Measurements from ENCODE around the gene TBC1D10A. TPM values are rescaled to one million over a fixed set of nuclear protein-coding genes. Genes with fewer than 3 reads are reported as not detected.

Gene TBC1D10A
- total RNA-seq, 2 experiments from 2014 or later, result 28.9 to 29.0 TPM

- H3K27me3 Mint-ChIP-seq, result no peaks in the 10 kb centered on the region
- H3K9me3 Mint-ChIP-seq, result no peaks in the 10 kb centered on the region
- DNase-seq, result no peak
- peaks cover 9% of the 10 kb centered on the region for H3K36me3 Mint-ChIP-seq
- peak overlapping the region; percentile 49 for H3K27ac Mint-ChIP-seq
- H3K4me1 Mint-ChIP-seq (ENCODE audit: low read depth), result peaks cover 84% of the 10 kb centered on the region
- POLR2A ChIA-PET, result interaction anchor here (0.5 kb wide), 1 partner anchor 94 kb away, joined by 3 read pairs; no protein-coding TSS in a partner anchor
- CTCF ChIA-PET, result interaction anchor here (11.4 kb wide), 1 partner anchor 30 kb away, joined by 117 read pairs; the partner anchor contains the start of gene CASTOR1
- no peak overlapping the region for H3K4me3 Mint-ChIP-seq
- intact Hi-C loops (cut with micrococcal nuclease), result no loop called here
These were observed 7.8 kb downstream of the TBC1D10A start for GRCh38 chr22:30318799-30319419.

- CTCF ChIA-PET, result interaction anchor here (1.8 kb wide), 1 partner anchor 69 kb away, joined by 4 read pairs; the partner anchor contains the start of gene RNF215
- Mint-ChIP-seq H3K27me3 (no peaks in the 10 kb centered on the region), H3K4me3 (no peak overlapping the region), H3K36me3 (peaks cover 12% of the 10 kb centered on the region), H3K27ac (peak overlapping the region; percentile 49), H3K9me3 (no peaks in the 10 kb centered on the region), H3K4me1 (ENCODE audit: low read depth) (peaks cover 84% of the 10 kb centered on the region)
- POLR2A ChIA-PET, result no interaction called here
- intact Hi-C loops (cut with micrococcal nuclease), result no loop called here
- DNase-seq, result no peak
These were observed 9.0 kb downstream of the TBC1D10A start for GRCh38 chr22:30317778-30318177.

GRCh38 chr22:30315962-30316576, 10.7 kb downstream of the TBC1D10A start:
- Mint-ChIP-seq H3K27ac (peak overlapping the region; percentile 84), H3K4me3 (no peak overlapping the region), H3K27me3 (no peaks in the 10 kb centered on the region), H3K9me3 (no peaks in the 10 kb centered on the region), H3K4me1 (ENCODE audit: low read depth) (peaks cover 91% of the 10 kb centered on the region), H3K36me3 (peaks cover 12% of the 10 kb centered on the region)
- CTCF ChIA-PET, result interaction anchor here (1.1 to 4.5 kb wide), 5 partner anchors 8 to 769 kb away, joined by 3 to 28 read pairs (median 4); partner anchors contain the start of genes CASTOR1 and RNF215
- POLR2A ChIA-PET, result interaction anchor here (0.6 to 1.6 kb wide), 5 partner anchors 10 to 31 kb away, joined by 3 to 6 read pairs (median 3); partner anchors contain the start of gene TBC1D10A
- peak; percentile 44 for DNase-seq
- intact Hi-C loops (cut with micrococcal nuclease), result no loop called here

- Mint-ChIP-seq H3K4me3 (no peak overlapping the region), H3K27ac (peak overlapping the region; percentile 84), H3K27me3 (no peaks in the 10 kb centered on the region), H3K36me3 (peaks cover 10% of the 10 kb centered on the region), H3K9me3 (no peaks in the 10 kb centered on the region), H3K4me1 (ENCODE audit: low read depth) (peaks cover 93% of the 10 kb centered on the region)
- DNase-seq, result peak; percentile 76
- CTCF ChIA-PET, result interaction anchor here (1.1 to 4.5 kb wide), 4 partner anchors 9 to 770 kb away, joined by 4 to 28 read pairs (median 8); partner anchors contain the start of genes CASTOR1 and RNF215
- intact Hi-C loops (cut with micrococcal nuclease), result loop anchor here (1.0 kb wide), 1 partner anchor 9 kb away; no protein-coding TSS in a partner anchor
- POLR2A ChIA-PET, result interaction anchor here (0.5 to 0.8 kb wide), 4 partner anchors 9 to 33 kb away, joined by 3 to 4 read pairs (median 3); no protein-coding TSS in a partner anchor
These were observed 11.8 kb downstream of the TBC1D10A start for GRCh38 chr22:30314915-30315314.

DNA sequence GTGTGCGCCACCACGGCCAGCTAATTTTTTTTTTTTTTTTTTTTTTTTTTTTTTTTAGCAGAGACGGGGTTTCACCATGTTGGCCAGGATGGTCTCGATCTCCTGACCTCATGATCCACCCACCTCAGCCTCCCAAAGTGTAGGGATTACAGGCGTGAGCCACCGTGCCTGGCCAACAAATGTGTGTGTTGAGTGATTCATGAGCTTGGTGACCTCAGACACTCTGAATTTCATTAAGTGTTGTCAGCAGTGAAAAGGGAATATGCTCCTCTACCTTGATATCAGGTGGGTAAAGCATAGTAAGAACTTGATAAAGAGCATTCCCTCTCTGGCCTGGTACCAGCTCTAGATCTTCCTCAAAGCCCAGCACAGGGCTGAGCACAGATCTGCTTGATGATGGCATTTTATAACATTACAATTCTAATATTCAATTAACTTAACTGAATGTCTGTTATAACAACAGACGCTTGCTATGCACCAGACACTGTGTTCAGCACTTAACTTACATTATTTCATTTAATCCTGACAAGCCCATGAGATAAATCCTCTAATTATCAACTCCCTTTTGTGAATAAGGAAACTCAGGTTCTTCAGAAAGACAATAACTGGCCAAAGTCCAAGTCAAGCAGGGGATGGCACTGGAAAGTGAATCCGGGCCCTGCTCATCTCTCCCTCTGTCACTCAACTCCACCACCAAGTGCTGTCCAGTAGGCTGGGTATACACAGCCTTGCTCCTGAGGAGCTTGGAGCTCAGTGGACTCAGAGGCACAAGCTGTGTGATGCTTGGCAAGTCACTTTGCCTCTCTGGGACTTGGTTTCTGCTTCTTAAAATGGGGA, 13.0 kb downstream of the TBC1D10A start:
- peak; percentile 23 for DNase-seq
- CTCF ChIA-PET, result interaction anchor here (0.6 to 4.5 kb wide), 4 partner anchors 26 to 773 kb away, joined by 3 to 28 read pairs (median 5); partner anchors contain the start of genes CASTOR1 and RNF215
- POLR2A ChIA-PET, result interaction anchor here (0.6 to 1.3 kb wide), 4 partner anchors 9 to 113 kb away, joined by 3 to 4 read pairs (median 3); no protein-coding TSS in a partner anchor
- no peaks in the 10 kb centered on the region for H3K9me3 Mint-ChIP-seq
- peaks cover 91% of the 10 kb centered on the region for H3K4me1 Mint-ChIP-seq (ENCODE audit: low read depth)
- H3K27ac Mint-ChIP-seq, result peak overlapping the region; percentile 84
- H3K36me3 Mint-ChIP-seq, result peaks cover 7% of the 10 kb centered on the region
- intact Hi-C loops (cut with micrococcal nuclease), result loop anchor here (1.0 kb wide), 1 partner anchor 7 kb away; no protein-coding TSS in a partner anchor
- H3K4me3 Mint-ChIP-seq, result no peak overlapping the region
- no peaks in the 10 kb centered on the region for H3K27me3 Mint-ChIP-seq

- peak; percentile 53 for DNase-seq
- Mint-ChIP-seq H3K4me3 (no peak overlapping the region), H3K9me3 (no peaks in the 10 kb centered on the region), H3K27me3 (no peaks in the 10 kb centered on the region), H3K4me1 (ENCODE audit: low read depth) (peaks cover 90% of the 10 kb centered on the region), H3K27ac (peak overlapping the region; percentile 98), H3K36me3 (peaks cover 5% of the 10 kb centered on the region)
- POLR2A ChIA-PET, result no interaction called here
- CTCF ChIA-PET, result interaction anchor here (0.9 to 1.4 kb wide), 3 partner anchors 25 to 75 kb away, joined by 3 to 4 read pairs (median 3); partner anchors contain the start of gene RNF215
- intact Hi-C loops (cut with micrococcal nuclease), result no loop called here
These were observed 14.7 kb downstream of the TBC1D10A start for GRCh38 chr22:30312053-30312452.

- H3K9me3 Mint-ChIP-seq, result no peaks in the 10 kb centered on the region
- peak overlapping the region; percentile 98 for H3K27ac Mint-ChIP-seq
- H3K27me3 Mint-ChIP-seq, result no peaks in the 10 kb centered on the region
- ChIA-PET CTCF (interaction anchor here (0.9 to 1.6 kb wide), 4 partner anchors 23 to 77 kb away, joined by 3 to 7 read pairs (median 5); partner anchors contain the start of gene RNF215), POLR2A (interaction anchor here (1.1 kb wide), 1 partner anchor 13 kb away, joined by 3 read pairs; no protein-coding TSS in a partner anchor)
- DNase-seq, result no peak
- peaks cover 94% of the 10 kb centered on the region for H3K4me1 Mint-ChIP-seq (ENCODE audit: low read depth)
- intact Hi-C loops (cut with micrococcal nuclease), result loop anchor here (1.0 kb wide), 1 partner anchor 22 kb away; no protein-coding TSS in a partner anchor
- peaks cover 5% of the 10 kb centered on the region for H3K36me3 Mint-ChIP-seq
- H3K4me3 Mint-ChIP-seq, result no peak overlapping the region
These were observed 15.6 kb downstream of the TBC1D10A start for GRCh38 chr22:30310881-30311771.

- peaks cover 94% of the 10 kb centered on the region for H3K4me1 Mint-ChIP-seq (ENCODE audit: low read depth)
- ChIA-PET POLR2A (interaction anchor here (1.1 to 2.5 kb wide), 2 partner anchors 14 to 17 kb away, joined by 3 to 8 read pairs; partner anchors contain the start of gene TBC1D10A), CTCF (interaction anchor here (1.4 to 1.6 kb wide), 2 partner anchors 22 to 78 kb away, joined by 7 read pairs; partner anchors contain the start of gene RNF215)
- intact Hi-C loops (cut with micrococcal nuclease), result loop anchor here (1.0 kb wide), 1 partner anchor 23 kb away; no protein-coding TSS in a partner anchor
- H3K27me3 Mint-ChIP-seq, result no peaks in the 10 kb centered on the region
- no peaks in the 10 kb centered on the region for H3K9me3 Mint-ChIP-seq
- no peak overlapping the region for H3K4me3 Mint-ChIP-seq
- H3K27ac Mint-ChIP-seq, result peak overlapping the region; percentile 98
- peaks cover 3% of the 10 kb centered on the region for H3K36me3 Mint-ChIP-seq
- no peak for DNase-seq
These were observed 16.6 kb downstream of the TBC1D10A start for GRCh38 chr22:30309951-30310741.

- peaks cover 3% of the 10 kb centered on the region for H3K36me3 Mint-ChIP-seq
- no peak overlapping the region for H3K4me3 Mint-ChIP-seq
- intact Hi-C loops (cut with micrococcal nuclease), result no loop called here
These were observed 18.1 kb downstream of the TBC1D10A start for GRCh38 chr22:30308518-30309230.

More at GRCh38 chr22:30308518-30309230, 18.1 kb downstream of the TBC1D10A start:
- Mint-ChIP-seq H3K27ac (peak overlapping the region; percentile 98), H3K4me1 (ENCODE audit: low read depth) (peaks cover 94% of the 10 kb centered on the region), H3K27me3 (no peaks in the 10 kb centered on the region), H3K9me3 (no peaks in the 10 kb centered on the region)
- CTCF ChIA-PET, result interaction anchor here (3.2 kb wide), 1 partner anchor 21 kb away, joined by 17 read pairs; no protein-coding TSS in a partner anchor
- peak; percentile 58 for DNase-seq
- POLR2A ChIA-PET, result interaction anchor here (1.0 to 2.5 kb wide), 5 partner anchors 14 to 116 kb away, joined by 3 to 8 read pairs (median 4); partner anchors contain the start of gene TBC1D10A
